ENCODE results near the gene SIN3A.
"Not testable (repeated sequence)": the region's sequence is repeated elsewhere in the genome, so short reads cannot be mapped to it uniquely, and the experiment has no call there.

Gene SIN3A

DNA sequence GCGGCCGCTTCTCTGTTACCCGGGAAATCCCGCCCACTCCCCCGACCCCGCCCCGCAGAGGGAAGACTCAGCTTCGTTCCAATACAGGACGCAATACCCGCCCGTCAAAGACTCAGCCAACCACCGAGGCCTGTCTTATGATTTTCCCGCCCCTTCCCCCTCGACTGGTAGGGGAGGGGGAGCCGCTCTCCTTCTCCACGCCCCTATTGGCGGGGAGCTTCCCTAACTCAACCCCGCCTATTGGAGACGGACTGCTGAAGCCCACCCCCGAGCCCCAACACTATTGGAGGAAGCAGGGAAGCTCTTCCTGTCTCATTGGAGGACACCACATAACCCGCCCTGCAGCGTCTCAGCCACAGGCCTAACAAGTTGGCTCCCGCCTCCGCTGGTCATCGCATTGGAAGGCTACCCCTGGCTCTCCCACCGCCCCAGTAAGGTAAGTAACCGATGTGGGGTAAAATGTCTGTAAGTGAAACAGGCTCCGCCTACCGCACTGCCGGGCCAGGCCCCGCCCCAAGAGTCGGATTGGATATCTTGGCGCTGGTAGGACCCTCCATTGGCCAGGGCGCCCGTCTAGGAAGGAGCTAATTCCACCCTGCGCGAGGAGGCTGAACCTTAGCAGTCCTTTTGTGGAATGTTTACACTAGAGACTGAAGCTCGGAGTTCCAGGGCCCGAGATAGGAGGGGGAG, at the start of gene SIN3A:
Gene SIN3A, minus strand, starts transcription at position 17 of the 690 bp plus-strand sequence. CDS start 21,315 bp downstream, outside the sequence.
- in situ Hi-C loops (cut with HindIII; ENCODE audit: low sequenced_read_pairs), result no loop called here

DNA sequence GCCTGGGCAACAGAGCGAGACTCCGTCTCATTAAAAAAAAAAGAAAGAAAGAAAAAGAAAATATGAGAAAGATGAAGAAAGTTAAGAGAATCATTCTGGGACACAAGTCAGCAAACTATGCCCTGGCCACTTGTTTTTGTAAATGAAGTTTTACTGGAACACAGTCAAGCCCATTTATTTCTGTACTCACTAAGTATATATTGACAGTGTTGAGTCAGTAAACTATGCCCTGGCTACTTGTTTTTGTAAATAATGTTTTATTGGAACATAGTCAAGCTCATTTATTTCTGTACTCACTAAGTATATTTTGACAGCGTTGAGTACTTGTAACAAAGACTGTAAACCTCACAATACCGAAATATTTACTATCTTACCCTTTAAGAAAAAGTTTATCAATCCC, 42.2 kb upstream of the SIN3A start:
- in situ Hi-C loops (cut with HindIII; ENCODE audit: low sequenced_read_pairs), result no loop called here

DNA sequence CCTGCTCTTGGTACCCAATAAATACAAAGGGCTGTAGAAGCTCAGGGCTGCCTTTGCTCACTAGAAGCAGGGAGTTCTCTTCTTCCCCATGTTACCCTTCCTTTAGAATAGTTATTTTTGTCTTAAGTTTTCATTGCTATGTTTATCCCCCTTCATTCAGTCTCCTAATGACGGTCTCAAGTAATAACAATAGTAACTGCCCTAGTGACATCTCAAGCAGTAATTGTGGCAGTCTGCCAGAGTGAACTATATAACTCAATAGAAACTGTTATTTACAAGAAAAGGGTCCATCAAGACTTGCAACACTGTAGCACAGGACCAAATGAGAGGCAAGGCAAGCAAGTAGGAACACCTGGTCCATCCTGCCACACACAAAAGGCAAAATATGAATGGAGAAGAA, 32.5 kb upstream of the SIN3A start:
- in situ Hi-C loops (cut with HindIII; ENCODE audit: low sequenced_read_pairs), result no loop called here

GRCh38 chr15:75483556-75483955, 32.1 kb upstream of the SIN3A start:
- in situ Hi-C loops (cut with HindIII; ENCODE audit: low sequenced_read_pairs), result not testable (repeated sequence)

DNA sequence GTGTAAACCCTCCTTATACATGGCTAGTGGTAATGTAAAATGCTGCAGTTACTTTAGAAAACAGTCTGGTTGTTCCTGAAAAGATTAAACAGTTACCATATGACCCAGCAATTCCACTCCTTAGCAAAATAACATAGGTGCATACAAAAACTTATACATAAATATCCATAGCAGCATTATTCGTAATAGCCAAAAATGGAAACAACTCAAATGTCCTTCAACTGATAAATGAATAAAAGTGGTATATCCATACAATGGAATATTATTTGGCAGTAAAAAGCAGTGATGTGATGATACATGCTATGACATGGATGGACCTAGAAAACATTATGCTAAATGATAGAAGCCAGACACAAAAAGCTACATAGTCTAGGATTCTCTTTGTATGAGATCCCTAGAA, 31.6 kb upstream of the SIN3A start:
- in situ Hi-C loops (cut with HindIII; ENCODE audit: low sequenced_read_pairs), result no loop called here

- in situ Hi-C loops (cut with HindIII; ENCODE audit: low sequenced_read_pairs), result not testable (repeated sequence)
These were observed 29.0 kb upstream of the SIN3A start for GRCh38 chr15:75480463-75480862.

DNA sequence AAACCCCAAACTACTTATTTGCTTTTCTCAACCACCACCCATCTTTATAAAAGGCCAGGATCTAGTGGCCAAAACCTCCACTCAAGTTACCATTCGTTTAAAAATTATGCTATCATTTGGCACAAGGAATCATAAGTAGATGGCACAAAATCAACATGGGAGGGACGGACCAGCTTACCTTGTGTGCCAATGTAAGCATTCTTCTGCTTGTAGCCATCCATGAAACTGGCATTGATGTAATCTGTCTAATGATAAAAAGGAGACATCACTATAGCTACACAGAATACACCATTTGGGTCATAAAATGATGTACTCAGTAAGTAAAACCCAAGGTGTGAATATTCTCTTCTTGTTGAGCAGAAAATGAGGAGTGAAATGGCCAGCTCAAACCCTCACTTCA, 28.2 kb upstream of the SIN3A start:
- in situ Hi-C loops (cut with HindIII; ENCODE audit: low sequenced_read_pairs), result no loop called here

GRCh38 chr15:75477094-75477493, 25.6 kb upstream of the SIN3A start:
- in situ Hi-C loops (cut with HindIII; ENCODE audit: low sequenced_read_pairs), result not testable (repeated sequence)

- in situ Hi-C loops (cut with HindIII; ENCODE audit: low sequenced_read_pairs), result no loop called here
These were observed 17.6 kb upstream of the SIN3A start for GRCh38 chr15:75468913-75469598.

- in situ Hi-C loops (cut with HindIII; ENCODE audit: low sequenced_read_pairs), result no loop called here
These were observed 9.2 kb upstream of the SIN3A start for GRCh38 chr15:75460646-75461045.

GRCh38 chr15:75459581-75459980, 8.1 kb upstream of the SIN3A start:
- in situ Hi-C loops (cut with HindIII; ENCODE audit: low sequenced_read_pairs), result no loop called here

DNA sequence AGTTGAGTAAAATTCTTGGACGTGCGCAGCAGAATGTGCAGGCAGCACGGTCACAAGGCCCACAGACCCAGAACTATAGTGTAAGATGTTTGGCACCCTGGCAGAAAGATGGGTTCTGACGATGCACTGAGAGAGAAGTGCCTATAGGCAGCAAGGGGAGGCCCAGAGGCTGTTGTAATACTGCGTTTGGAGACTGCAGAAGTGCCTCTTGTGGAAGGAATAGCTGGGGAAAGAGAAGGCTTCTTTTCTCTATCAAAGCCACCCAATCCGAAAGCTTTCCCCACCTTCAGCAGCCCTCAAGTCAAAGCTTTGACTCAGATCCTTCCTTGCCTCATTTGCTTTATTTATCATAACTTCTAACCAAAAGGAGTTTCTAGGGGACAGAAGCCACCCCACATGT, 5.2 kb upstream of the SIN3A start:
- in situ Hi-C loops (cut with HindIII; ENCODE audit: low sequenced_read_pairs), result no loop called here

GRCh38 chr15:75455982-75456531, 4.6 kb upstream of the SIN3A start:
- in situ Hi-C loops (cut with HindIII; ENCODE audit: low sequenced_read_pairs), result no loop called here

DNA sequence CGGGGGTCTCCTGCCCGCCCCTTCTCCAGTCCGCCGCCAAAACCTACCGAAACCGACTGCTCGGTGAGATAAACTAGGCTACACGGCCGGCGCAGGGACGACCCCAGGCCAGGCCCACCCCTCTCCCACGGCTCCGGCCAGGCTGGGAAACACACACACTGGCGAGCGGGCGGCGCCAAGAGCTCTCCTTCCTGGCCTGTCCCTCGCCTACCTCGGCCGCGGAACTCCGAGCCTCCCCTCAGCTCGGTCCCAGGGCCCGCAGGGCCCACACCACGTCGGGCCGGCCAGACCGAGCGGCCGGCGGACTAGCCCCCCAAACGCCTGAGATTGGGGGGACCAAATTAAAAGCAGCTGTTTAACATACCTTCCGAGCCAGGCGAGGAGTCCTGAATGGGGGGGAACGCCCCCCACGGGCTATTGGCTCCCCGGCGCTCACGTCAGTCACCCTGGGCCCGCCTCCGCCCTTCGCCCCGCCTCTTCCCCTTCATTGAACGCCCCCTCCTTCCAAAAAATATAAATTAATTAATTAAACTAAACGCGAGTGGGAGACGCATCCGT, 4.0 kb upstream of the SIN3A start:
- in situ Hi-C loops (cut with HindIII; ENCODE audit: low sequenced_read_pairs), result no loop called here

DNA sequence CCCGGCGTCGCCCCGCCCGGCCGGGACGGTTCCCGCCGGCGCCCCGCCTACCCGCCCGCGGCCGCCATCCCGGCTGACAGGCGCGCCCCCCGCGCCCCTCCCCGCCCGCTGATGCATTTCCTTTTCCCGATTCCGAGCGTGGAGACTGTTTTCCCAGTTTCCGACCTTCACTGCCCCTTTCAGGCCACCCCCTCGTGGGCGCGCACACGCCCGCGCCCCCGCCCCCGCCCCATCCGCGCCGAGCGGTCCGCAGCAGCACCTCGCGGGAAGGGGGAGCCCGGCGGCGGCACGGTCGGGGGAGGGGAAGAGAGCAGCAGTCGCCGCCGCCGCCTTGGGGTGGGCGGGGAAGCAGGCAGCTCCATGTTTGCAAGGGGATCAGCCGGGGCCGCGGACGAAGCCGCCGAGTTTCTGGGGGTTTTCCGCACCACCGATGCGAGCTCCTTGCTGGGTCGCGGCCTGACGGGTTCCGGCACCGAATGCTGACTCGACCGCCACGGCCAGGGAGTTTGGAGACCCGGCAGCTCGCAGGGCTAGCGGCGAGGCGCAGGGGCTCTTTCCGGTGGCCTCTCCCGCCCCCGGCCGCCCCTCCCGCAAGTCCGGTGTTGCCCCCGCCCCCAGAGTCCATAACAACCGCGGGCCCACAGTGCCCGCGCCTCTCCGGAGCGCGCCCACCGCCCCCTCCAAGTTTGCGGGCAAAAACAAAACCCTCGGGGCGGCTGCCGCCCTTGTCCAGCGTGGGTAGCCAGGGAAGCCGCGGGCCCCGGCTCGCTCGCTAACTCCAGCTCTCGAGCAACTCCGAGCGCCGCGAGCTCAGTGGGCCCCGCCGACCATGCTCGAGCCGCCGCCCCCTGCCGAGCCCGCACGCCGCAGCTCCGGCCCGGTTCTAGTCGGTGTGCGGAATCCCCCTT, 3.2 kb upstream of the SIN3A start:
- in situ Hi-C loops (cut with HindIII; ENCODE audit: low sequenced_read_pairs), result no loop called here

DNA sequence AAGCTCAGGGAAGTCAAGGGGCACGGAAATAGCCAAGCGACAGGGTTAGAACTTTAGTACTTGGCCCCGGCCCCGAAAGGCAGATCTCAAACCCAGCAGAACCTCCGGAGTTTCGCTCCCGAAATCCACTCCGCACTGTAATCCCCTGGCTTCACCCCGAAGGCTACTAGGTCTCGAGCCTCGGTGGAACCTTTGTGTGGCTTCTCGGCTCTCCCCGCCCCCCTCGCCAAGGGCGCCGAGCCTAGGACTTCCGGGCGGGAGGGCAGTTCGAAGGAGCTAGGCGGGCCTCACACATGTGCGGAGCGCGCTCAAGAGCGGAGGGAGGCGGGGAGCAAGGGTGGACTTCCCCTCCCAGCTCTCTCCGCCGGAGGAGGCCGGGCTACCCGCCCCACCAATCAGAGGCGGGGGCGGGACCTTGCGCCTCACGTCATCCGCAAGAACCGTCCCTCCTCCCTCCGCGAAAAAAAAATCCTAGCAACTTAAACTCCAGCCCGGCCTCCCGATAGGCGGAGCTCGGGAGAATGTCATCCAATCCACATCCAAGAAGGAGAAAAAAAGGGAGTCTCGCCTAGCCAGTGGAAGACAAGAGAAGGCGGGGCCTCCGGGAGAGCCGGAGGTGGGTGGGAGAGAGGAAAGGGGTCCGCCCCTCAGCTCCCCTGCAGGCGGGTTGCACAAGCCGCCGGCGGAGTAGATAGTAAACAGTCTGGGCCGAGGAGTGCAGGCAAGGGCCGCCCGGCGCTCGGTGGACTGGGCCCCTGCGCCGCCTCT, 2.4 kb upstream of the SIN3A start:
- in situ Hi-C loops (cut with HindIII; ENCODE audit: low sequenced_read_pairs), result no loop called here

DNA sequence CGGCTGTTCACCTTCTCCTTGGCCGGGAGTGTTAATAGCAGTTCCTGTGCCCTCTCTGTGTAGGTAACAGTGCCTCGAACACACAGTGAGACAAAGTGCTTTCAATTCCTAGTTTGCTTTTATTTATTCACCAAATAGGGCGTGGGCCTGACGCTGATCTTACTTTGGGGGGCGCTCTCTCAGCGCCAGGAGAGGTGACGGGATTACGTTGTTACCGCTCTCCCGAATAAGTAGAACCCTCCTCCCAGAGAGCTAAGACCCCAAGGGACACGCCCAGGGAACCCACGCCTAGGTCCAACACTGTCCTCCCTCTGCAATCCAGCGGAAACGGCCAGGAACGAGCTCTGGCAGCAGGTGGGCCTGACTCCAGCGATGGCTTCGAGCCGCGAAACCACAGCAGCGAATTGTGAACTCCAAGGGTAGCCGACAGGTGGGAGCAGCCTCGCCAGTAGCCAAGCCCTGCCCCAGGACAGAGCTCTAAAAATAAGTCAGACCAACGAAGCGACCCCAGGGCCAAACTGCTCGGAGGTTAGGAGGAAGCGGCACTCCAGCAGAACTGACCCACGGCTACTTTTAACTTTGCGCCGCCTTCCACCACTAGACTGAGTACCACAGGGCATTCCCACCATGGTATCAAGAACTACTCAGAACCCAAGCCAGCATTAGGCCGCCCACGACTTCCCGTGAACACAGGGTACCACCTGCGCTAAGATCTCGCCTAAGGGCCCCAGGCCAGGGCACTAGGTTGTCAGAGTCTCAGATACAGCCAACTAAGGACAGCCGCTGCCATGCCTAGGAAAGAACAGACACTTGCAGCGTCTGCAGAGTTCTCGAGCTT, 1.6 kb upstream of the SIN3A start:
- in situ Hi-C loops (cut with HindIII; ENCODE audit: low sequenced_read_pairs), result no loop called here

DNA sequence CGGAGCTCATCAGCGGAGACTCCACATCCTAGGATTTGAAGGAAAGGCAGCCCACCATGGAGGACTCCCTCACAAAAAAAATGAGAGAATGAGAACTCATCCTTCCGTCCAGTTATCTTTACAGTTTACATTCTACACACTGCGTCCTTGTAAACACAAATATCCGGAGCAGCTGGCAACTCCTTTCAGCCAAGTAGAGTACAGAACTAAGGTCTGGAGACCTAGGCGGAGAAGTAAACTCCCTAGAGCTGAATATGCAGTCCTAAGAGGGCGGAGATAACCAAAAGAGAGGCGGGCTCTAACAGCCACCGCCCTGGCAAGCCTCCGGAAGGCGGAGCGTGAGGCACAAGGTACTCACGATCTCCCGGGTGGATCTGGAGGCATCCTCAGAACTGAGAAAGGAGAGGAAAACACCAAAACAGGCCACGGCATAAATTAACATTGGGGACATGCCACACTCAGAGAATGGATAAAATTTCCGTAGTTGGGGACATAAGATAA, 924 bp upstream of the SIN3A start:
- in situ Hi-C loops (cut with HindIII; ENCODE audit: low sequenced_read_pairs), result no loop called here

- in situ Hi-C loops (cut with HindIII; ENCODE audit: low sequenced_read_pairs), result no loop called here
These were observed 252 bp downstream of the SIN3A start for GRCh38 chr15:75451202-75451673.
